Ovary (tissue), 9 donors: ENCODE results near the gene DYNC1LI1. TPM values are rescaled to one million over a fixed set of nuclear protein-coding genes. Genes with fewer than 3 reads are reported as not detected.
"Not testable (repeated sequence)": the region's sequence is repeated elsewhere in the genome, so short reads cannot be mapped to it uniquely, and the experiment has no call there.

Source experiments
- DNase-seq, 5 donors: peaks; one replicate each; pipeline ENCODE4 v3.0.0-alpha.2; 2019 to 2020
- H3K27ac ChIP-seq, 2 donors: fragments of 200-600 bp; one replicate each; pipeline versions ENCODE4 v1.5.1 to v1.8.0; 2019 to 2022
- H3K27me3 ChIP-seq: fragments of 200-600 bp; one replicate; pipeline ENCODE4 v1.8.0; 2022
- H3K36me3 ChIP-seq: fragments of 200-600 bp; sonication (generic); one replicate; pipeline ENCODE4 v1.5.1; 2019
- H3K4me1 ChIP-seq: one replicate; pipeline ENCODE4 v1.8.1; 2013; ENCODE audit warnings: mild to moderate bottlenecking, moderate library complexity; ENCODE audit not compliant: insufficient read depth
- H3K4me3 ChIP-seq: fragments of 200-600 bp; sonication (generic); one replicate; pipeline ENCODE4 v1.5.1; 2017
- H3K9me3 ChIP-seq, 2 donors: fragments of 200-600 bp in 1 of 2; sonication (generic) in 1 of 2; one replicate each; pipeline versions ENCODE4 v1.5.1 to v1.8.1; 2013 to 2019; ENCODE audit warnings: mild to moderate bottlenecking in 1 of 2, moderate library complexity in 1 of 2
- EP300 ChIP-seq: sonication (generic); formaldehyde crosslinking; IDR thresholded peaks from one replicate; pipeline ENCODE4 v1.6.1; 2017; ENCODE audit warnings: antibody characterized with exemption
- POLR2A ChIP-seq: fragments of 450-650 bp; IDR thresholded peaks from one replicate; pipeline ENCODE4 v1.6.1; 2017; ENCODE audit warnings: antibody characterized with exemption, mild to moderate bottlenecking, moderate library complexity
- WGBS, 3 donors: extraction: QIAGEN DNeasy Blood & Tissue Kit in 1 of 3; methylation state at CpG; one replicate each; pipeline versions ENCODE4 v1.1.5 to v1.1.7; 2013 to 2017; 5-methylcytosine and 5-hydroxymethylcytosine counted together
- intact Hi-C, 4 donors: fragments of 100-400 bp; cut with DNase I; formaldehyde crosslinking; loops; one replicate each; pipeline versions ENCODE4 v1.11.0 to v1.15.1; 2022 to 2023
- polyA plus RNA-seq, 2 donors: library from polyadenylated mRNA; stranded (reverse); fragments of 200-250 nt in 1 of 2; fragments of 350-450 nt in 1 of 2; fragmentation: Illumina TruSeq in 1 of 2; extraction: RNeasy Lipid Tissue Mini Kit (QIAGEN cat#74804) in 1 of 2; gene quantifications; one replicate each; pipeline ENCODE4 v1.2.3, GENCODE V29; 2013 to 2014
- total RNA-seq, 7 donors: library from RNA; depleted of rRNA in 2 of 7; stranded (reverse); fragments of >200 nt in 2 of 7; fragmentation: NEBNext Ultra II Directional in 3 of 7; extraction: Animal tissue kit (Norgen Biotek cat#: 25700) in 3 of 7; gene quantifications; one replicate each; pipeline versions ENCODE4 v1.1.0 to v1.2.4, GENCODE V29; 2016 to 2023
- TF ChIP-seq, protein P1 (sequence below), 3 donors: fragments of 450-650 bp in 2 of 3; fragments of 200-600 bp in 1 of 3; IDR thresholded peaks; one replicate each; pipeline versions ENCODE4 v1.5.1 to v1.8.0; 2016 to 2022; ENCODE audit warnings: antibody characterized with exemption in 3 of 3, mild to moderate bottlenecking in 1 of 3
- donor health status: DM: no; HTN: no; CAD: no; lungs with moderate emphysema.
- donor health status: DM: no; HTN: no; CAD: no.
- donor health status: Bipolar disorder and iron deficiency.
- donor health status: DM: yes; HTN: yes; CAD: no.
- donor health status: DM: no; HTN: no; CAD: no.
- donor health status: DM: yes; HTN: yes; CAD: no.

DYNC1LI1 gene
- total and polyA plus RNA-seq, 9 donors = 21.0 to 37.8 (median 26.6) TPM

DNA sequence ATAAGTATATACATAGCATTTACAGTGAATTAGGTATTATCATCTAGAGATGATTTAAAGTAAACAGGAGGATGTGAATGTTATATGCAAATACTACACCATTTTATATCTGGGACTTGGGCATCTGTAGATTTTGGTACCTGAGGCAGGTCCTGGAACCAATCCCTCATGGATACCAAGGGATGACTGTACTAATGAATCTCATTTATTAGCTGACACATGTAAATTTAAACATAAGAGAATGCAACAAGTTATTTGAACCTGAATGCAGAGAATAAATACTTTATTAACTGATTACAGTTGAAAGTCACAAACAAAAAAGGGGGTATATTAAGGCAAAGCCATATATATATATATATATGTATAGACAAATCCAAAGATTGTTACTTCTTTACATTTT, 44.9 kb downstream of the DYNC1LI1 start:
- no peak for DNase-seq
- no peaks in the 10 kb centered on the region for H3K9me3 ChIP-seq
- H3K4me1 ChIP-seq = no peaks in the 10 kb centered on the region
- no peaks in the 10 kb centered on the region for H3K36me3 ChIP-seq
- H3K4me3 ChIP-seq = no peak overlapping the region
- H3K27ac ChIP-seq = no peak overlapping the region
- TF ChIP-seq POLR2A = no peak
- TF ChIP-seq EP300 = no peak
- no peaks in the 10 kb centered on the region for H3K27me3 ChIP-seq
- intact Hi-C loops = no loop called here

DNA sequence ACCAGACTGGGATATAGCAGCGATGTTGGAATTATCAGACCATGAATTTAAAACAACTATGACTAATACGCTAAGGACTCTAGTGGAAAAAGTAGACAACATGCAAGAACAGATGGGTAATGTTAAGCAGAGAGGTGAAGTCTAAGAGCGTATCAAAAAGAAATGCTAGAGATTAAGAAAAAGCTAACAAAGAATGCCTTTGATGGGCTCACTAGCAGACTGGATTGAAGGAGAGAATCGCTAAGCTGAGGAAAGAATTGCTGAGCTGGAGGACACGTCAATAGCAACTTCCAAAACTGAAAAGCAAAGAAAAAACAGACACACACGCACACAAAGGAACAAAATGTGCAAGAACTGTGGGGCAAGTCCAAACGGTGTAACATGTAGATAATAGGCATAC, 48.0 kb downstream of the DYNC1LI1 start:
- Histone ChIP-seq H3K36me3 (no peaks in the 10 kb centered on the region), H3K27me3 (no peaks in the 10 kb centered on the region), H3K4me1 (no peaks in the 10 kb centered on the region), H3K9me3 (no peaks in the 10 kb centered on the region), H3K27ac (no peak overlapping the region), H3K4me3 (no peak overlapping the region)
- 21 to 41% (median 21%) methylated on average over 7 of the region's 7 CpGs for WGBS, 3 donors
- intact Hi-C loops = no loop called here
- no peak for DNase-seq
- TF ChIP-seq, protein P1, sequence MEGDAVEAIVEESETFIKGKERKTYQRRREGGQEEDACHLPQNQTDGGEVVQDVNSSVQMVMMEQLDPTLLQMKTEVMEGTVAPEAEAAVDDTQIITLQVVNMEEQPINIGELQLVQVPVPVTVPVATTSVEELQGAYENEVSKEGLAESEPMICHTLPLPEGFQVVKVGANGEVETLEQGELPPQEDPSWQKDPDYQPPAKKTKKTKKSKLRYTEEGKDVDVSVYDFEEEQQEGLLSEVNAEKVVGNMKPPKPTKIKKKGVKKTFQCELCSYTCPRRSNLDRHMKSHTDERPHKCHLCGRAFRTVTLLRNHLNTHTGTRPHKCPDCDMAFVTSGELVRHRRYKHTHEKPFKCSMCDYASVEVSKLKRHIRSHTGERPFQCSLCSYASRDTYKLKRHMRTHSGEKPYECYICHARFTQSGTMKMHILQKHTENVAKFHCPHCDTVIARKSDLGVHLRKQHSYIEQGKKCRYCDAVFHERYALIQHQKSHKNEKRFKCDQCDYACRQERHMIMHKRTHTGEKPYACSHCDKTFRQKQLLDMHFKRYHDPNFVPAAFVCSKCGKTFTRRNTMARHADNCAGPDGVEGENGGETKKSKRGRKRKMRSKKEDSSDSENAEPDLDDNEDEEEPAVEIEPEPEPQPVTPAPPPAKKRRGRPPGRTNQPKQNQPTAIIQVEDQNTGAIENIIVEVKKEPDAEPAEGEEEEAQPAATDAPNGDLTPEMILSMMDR (IDR thresholded peaks at IDR 0.05) = no peak
- TF ChIP-seq EP300 = no peak
- no peak for TF ChIP-seq POLR2A

DNA sequence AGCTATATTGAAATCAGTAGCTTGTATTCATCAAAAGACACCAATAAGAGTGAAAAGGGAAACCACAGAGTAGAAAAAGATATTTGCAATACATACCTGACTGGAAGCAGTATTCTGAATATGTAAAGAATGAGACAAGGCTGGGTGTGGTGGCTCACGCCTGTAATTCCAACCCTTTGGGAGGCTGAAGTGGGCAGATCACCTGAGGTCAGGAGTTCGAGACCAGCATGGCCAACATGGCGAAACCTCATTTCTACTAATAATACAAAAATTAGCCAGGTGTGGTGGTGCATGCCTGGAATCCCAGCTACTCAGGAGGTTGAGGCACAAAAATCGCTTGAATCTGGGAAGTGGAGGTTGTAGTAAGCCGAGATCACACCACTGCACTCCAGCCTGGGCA, 51.7 kb downstream of the DYNC1LI1 start:
- H3K27ac ChIP-seq, H3K27me3 ChIP-seq, DNase-seq, H3K4me3 ChIP-seq, H3K9me3 ChIP-seq, H3K36me3 ChIP-seq, H3K4me1 ChIP-seq: not testable (repeated sequence)
- intact Hi-C loops = loop anchor here in 1 of 4 donors (10.0 kb wide), 1 partner anchor 146 kb away; no protein-coding TSS in a partner anchor
- 96 to 97% (median 96%) methylated on average over 5 of the region's 5 CpGs for WGBS, 3 donors

DNA sequence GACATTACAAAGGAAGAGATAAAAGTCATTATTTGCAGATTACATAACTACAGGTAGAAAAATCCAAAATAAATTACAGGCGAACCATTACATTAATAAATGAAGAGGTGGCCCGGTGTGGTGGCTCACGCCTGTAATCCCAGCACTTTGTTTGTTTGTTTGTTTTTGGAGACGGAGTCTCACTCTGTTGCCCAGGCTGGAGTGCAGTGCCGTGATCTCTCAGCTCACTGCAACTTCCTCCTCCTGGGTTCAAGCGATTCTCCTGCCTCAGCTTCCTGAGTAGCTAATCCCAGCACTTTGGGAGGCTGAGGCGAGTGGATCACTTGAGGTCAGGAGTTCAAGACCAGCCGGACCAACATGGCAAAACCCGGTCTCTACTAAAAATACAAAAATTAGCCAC, 53.9 kb downstream of the DYNC1LI1 start:
- 92 to 95% (median 95%) methylated on average over 9 of the region's 9 CpGs for WGBS, 3 donors
- H3K4me1 ChIP-seq, H3K27me3 ChIP-seq, H3K36me3 ChIP-seq, H3K4me3 ChIP-seq, H3K27ac ChIP-seq, H3K9me3 ChIP-seq, DNase-seq: not testable (repeated sequence)
- intact Hi-C loops = loop anchor here in 1 of 4 donors (10.0 kb wide), 1 partner anchor 148 kb away; no protein-coding TSS in a partner anchor

DNA sequence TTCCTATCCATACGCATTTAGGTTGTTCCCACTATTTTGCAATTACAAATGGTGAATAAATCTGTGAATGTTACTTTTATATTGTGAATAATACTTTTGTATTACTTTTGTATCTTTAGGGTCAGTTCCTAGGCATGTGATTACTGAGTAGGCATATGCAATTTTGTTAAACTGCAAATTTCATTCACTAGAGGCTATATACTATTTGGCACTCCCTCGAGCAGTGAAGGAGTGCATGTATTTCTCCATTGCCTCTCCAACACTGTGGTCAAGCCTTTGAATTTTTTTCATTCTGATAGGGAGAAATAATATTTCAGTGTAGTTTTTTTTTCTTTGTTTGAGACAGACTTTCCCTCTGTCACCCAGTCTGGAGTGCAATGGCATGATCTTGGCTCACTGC, 59.7 kb downstream of the DYNC1LI1 start:
- Histone ChIP-seq H3K36me3 (no peaks in the 10 kb centered on the region), H3K27me3 (no peaks in the 10 kb centered on the region), H3K9me3 (no peaks in the 10 kb centered on the region), H3K4me3 (no peak overlapping the region), H3K27ac (no peak overlapping the region), H3K4me1 (no peaks in the 10 kb centered on the region)
- WGBS, 3 donors = 75 to 85% (median 83%) methylated on average over 2 of the region's 2 CpGs
- intact Hi-C loops = loop anchor here in 2 of 4 donors (5.0 to 10.0 kb wide), 2 partner anchors 154 to 271 kb away; no protein-coding TSS in a partner anchor
- DNase-seq = no peak
- TF ChIP-seq EP300 = no peak
- TF ChIP-seq, protein P1 (IDR thresholded peaks at IDR 0.05) = no peak
- TF ChIP-seq POLR2A = no peak

DNA sequence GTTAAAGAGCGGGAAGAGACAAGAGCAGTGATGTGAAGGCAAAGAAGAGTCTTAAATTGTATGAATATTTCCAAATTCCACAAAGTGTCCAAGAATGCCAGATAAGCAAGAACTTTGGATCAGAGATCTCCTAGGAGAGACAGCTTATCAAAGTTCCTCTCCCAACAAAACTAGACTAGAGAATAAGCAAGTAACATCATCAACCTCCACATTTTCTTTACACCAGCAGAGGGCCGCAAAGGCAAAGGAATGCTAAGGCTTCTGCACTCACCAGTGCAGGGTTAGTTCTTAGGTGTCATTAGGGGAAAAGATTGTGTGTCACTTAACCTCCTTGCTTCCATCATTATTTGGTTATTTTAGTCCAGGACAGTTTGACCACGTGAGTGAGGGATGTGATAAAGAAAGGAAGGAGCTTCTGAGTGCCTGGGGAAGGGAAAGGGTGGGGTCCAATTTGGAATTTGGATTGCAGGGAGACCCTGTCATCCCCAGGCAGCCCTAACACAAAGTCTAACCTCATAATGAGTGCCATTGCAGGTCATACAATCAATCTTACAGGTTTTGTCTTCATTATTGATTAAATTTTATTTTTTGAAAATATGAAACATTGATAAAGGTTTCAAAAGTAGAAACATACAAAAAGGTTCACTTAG, 60.5 kb downstream of the DYNC1LI1 start:
- intact Hi-C loops = loop anchor here in 2 of 4 donors (5.0 to 10.0 kb wide), 2 partner anchors 155 to 272 kb away; no protein-coding TSS in a partner anchor

More for the DNA sequence above, 60.5 kb downstream of the DYNC1LI1 start:
- 15 to 18% (median 17%) methylated on average over 3 of the region's 3 CpGs for WGBS, 3 donors
- TF ChIP-seq, protein P1 (IDR thresholded peaks at IDR 0.05) = peak; percentile 43 to 65 (median 62)
- no peak for TF ChIP-seq EP300
- TF ChIP-seq POLR2A = no peak
- no peaks in the 10 kb centered on the region for H3K9me3 ChIP-seq
- no peaks in the 10 kb centered on the region for H3K4me1 ChIP-seq
- H3K27ac ChIP-seq = no peak overlapping the region
- H3K36me3 ChIP-seq = no peaks in the 10 kb centered on the region
- peak; percentile 50 to 73 (median 61) for DNase-seq
- H3K27me3 ChIP-seq = no peaks in the 10 kb centered on the region
- no peak overlapping the region for H3K4me3 ChIP-seq
